IPS DF 6.9 (cell line): ENCODE results near the gene TRAP1.

Experiments used
- DNase-seq: peaks from one replicate; pipeline ENCODE4 v3.0.0-alpha.2; 2013; ENCODE audit warnings: low read depth, low spot score
- H3K27ac ChIP-seq: one replicate; pipeline ENCODE4 v1.5.1; 2013; ENCODE audit warnings: low read length, control low read depth
- H3K27me3 ChIP-seq: 2 replicates; pipeline ENCODE4 v1.6.1; 2013; ENCODE audit warnings: mild to moderate bottlenecking, low read length; ENCODE audit not compliant: control insufficient read depth, insufficient read depth
- H3K36me3 ChIP-seq: 2 replicates; pipeline ENCODE4 v1.6.1; 2013; ENCODE audit warnings: low read length; ENCODE audit not compliant: control insufficient read depth, insufficient read depth
- H3K4me1 ChIP-seq: 2 replicates; pipeline ENCODE4 v1.6.1; 2013; ENCODE audit warnings: low read length; ENCODE audit not compliant: control insufficient read depth, insufficient read depth
- H3K4me3 ChIP-seq: 2 replicates; pipeline ENCODE4 v1.5.1; 2013; ENCODE audit warnings: mild to moderate bottlenecking, low read length
- H3K9me3 ChIP-seq: 2 replicates; pipeline ENCODE4 v1.6.1; 2013; ENCODE audit warnings: low read length, inconsistent platforms; ENCODE audit not compliant: control insufficient read depth, insufficient read depth
- WGBS: extraction: QIAGEN DNeasy Blood & Tissue Kit; methylation state at CpG from one replicate; pipeline ENCODE4 v1.1.7; 2013; ENCODE audit warnings: mixed read lengths, missing lambda C conversion rate; ENCODE audit not compliant: insufficient read length, insufficient coverage; 5-methylcytosine and 5-hydroxymethylcytosine counted together

TRAP1 gene

GRCh38 chr16:3738128-3738527, 20.8 kb upstream of the TRAP1 start:
- Histone ChIP-seq H3K4me3 (no peak overlapping the region), H3K27ac (no peak overlapping the region), H3K4me1 (no peaks in the 10 kb centered on the region; the same call in 1 of the 2 replicates), H3K36me3 (peaks cover 44% of the 10 kb centered on the region), H3K9me3 (no peaks in the 10 kb centered on the region), H3K27me3 (no peaks in the 10 kb centered on the region)
- no peak for DNase-seq
- WGBS, result no CpG with 5 or more reads among the region's 5 CpGs

GRCh38 chr16:3737181-3737580, 19.9 kb upstream of the TRAP1 start:
- Histone ChIP-seq H3K36me3 (peaks cover 40% of the 10 kb centered on the region), H3K27me3 (no peaks in the 10 kb centered on the region), H3K27ac (no peak overlapping the region), H3K4me3 (no peak overlapping the region), H3K9me3 (no peaks in the 10 kb centered on the region), H3K4me1 (no peaks in the 10 kb centered on the region; the same call in 1 of the 2 replicates)
- no peak for DNase-seq
- no CpG with 5 or more reads among the region's 8 CpGs for WGBS

DNA sequence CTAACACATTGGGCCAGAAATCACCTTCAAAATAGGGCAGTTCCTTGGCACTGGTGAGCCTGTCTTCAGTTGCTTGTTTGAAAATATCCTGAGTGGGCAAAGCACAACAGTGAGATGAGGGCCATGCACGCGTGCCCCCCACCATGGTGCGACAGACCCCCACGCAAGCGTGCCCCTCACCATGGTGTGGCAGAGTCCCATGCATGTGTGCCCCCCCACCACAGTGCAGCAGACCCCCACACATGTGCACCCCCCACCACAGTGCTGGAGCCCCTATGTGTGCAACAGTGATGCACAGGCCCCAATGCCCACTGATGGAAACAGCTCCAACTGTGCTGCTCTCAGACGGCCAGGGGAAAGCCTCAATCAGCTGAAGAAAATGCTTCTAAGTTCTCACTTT, 18.8 kb upstream of the TRAP1 start:
- Histone ChIP-seq H3K4me1 (no peaks in the 10 kb centered on the region; the same call in 1 of the 2 replicates), H3K4me3 (no peak overlapping the region), H3K9me3 (no peaks in the 10 kb centered on the region), H3K27me3 (no peaks in the 10 kb centered on the region), H3K36me3 (peaks cover 46% of the 10 kb centered on the region), H3K27ac (no peak overlapping the region)
- WGBS, result no CpG with 5 or more reads among the region's 6 CpGs
- DNase-seq, result no peak

GRCh38 chr16:3735541-3735940, 18.2 kb upstream of the TRAP1 start:
- H3K36me3 ChIP-seq, result peaks cover 48% of the 10 kb centered on the region
- H3K27me3 ChIP-seq, result no peaks in the 10 kb centered on the region
- no peak for DNase-seq
- no peaks in the 10 kb centered on the region for H3K9me3 ChIP-seq
- WGBS, result no CpG with 5 or more reads among the region's 13 CpGs
- no peaks in the 10 kb centered on the region; the same call in 1 of the 2 replicates for H3K4me1 ChIP-seq
- no peak overlapping the region; the same call in 1 of the 2 replicates for H3K4me3 ChIP-seq
- H3K27ac ChIP-seq, result no peak overlapping the region

DNA sequence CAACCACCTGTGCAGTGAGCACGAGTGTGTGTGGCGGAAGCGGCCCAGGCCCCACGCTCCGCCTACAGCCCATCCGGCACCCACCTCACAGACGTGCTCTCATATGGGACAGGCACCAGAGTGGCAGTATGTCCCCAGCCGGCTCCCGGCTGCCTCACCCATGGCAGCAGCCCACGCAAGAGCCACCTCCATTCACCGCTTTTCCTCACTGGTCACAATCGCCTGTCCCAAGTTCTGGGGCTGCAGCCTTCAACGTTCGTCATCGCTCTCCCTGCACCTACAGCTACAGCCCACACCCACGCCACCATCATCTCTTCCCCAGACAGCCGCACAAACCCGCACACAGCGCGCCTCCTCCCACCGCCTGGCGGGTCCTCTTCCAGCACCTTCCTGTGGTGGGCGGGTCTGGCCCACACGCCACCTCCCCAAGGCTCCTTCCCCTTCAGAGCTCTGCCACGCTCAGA, 17.5 kb upstream of the TRAP1 start:
- Histone ChIP-seq H3K9me3 (no peaks in the 10 kb centered on the region), H3K27ac (no peak overlapping the region), H3K4me1 (no peaks in the 10 kb centered on the region; the same call in 1 of the 2 replicates), H3K4me3 (no peak overlapping the region), H3K36me3 (peaks cover 48% of the 10 kb centered on the region), H3K27me3 (no peaks in the 10 kb centered on the region)
- no peak for DNase-seq
- WGBS, result no CpG with 5 or more reads among the region's 25 CpGs

DNA sequence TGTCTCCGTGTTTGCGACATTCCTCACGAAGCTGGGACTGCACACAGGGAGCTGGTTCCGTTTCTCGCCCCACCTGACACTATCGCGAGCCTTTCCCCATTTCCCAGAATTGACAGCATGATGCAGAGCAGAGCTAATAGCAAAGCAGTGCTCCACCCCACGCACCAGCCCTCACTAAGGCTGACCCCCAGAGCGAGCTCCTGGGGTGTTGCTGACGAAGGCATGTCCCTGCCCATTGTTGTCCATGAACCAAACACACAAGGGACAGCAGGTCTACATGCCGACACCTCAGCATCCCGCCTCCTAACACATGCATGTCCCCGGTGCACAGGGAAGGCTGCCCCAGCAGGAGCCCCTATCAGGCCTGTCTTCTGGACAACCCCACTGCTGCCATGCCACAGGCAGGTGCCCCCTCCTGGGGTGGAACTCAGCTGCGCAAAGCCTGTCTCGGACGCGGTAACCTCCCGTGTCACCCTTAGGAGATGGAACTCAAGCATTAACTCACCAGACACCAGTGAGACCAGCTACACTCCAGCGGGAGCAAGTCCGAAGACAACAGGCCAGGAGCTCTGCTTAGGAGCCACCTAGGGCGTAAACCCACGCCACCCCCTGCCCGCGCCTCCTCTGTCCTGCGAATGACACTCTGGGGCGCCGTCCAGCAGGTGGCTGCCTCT, 16.9 kb upstream of the TRAP1 start:
- Histone ChIP-seq H3K4me1 (no peaks in the 10 kb centered on the region; the same call in 1 of the 2 replicates), H3K27ac (no peak overlapping the region), H3K27me3 (no peaks in the 10 kb centered on the region), H3K9me3 (no peaks in the 10 kb centered on the region), H3K36me3 (peaks cover 49% of the 10 kb centered on the region), H3K4me3 (no peak overlapping the region)
- no CpG with 5 or more reads among the region's 27 CpGs for WGBS
- no peak for DNase-seq

DNA sequence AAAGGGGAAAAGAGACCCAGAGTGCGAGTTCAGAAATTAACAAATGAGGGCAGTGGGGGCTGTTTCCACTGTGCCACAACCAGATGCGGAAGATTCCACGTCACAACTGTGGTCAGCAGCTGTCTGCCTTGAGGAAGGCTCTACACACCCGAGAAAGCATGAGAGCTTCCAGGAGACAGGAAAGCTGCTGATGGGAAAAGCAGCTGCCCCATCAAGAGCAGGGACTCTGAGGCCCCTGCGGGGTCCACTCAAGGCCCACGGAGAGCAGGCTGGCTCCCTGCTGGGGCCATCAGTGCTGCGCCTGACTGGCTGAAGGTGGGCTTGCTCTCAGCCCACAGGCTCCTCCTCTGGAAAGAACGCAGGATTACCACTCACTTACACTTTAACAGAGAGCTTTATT, 14.8 kb upstream of the TRAP1 start:
- Histone ChIP-seq H3K4me1 (no peaks in the 10 kb centered on the region; the same call in 1 of the 2 replicates), H3K36me3 (peaks cover 67% of the 10 kb centered on the region), H3K27ac (no peak overlapping the region), H3K27me3 (no peaks in the 10 kb centered on the region), H3K9me3 (no peaks in the 10 kb centered on the region), H3K4me3 (no peak overlapping the region)
- WGBS, result no CpG with 5 or more reads among the region's 8 CpGs
- no peak for DNase-seq

DNA sequence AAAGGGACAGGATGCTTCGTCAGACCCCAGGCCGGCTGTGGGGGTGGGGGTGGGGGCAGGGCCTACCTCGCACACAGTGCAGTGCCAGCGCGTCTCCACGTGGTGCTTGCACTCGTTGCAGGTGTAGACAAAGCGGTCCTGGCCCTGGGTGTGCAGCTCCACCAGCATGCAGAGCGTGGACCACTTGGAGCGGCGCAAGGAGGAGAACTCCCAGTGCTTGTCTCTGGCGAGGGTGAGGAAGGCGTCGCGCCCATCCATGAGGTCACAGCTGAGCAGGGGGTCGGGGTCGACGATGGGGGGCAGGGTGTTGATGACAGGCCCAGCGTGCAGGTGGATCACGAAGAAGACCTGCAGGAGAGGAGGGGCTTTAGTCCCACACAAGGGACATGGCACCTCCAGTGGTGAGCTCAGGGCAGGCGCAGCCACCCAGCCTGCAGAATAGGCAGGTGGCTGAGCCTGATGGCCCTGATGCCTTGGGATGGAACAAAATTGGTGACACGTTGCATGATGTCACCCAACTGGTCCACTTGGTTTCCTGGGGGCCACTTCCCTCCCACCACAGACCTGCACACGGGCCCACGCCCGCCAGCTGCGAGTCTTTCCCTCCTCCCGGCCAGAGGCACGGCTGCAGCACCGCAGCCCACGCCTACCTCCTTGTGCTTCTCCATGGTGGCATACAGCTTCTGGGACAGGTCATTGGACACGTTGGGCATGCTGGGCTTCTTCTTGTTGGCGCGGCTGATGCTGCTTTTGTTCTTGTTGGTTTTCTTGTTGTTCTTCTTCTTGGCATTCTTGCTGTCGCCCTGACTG, 14.0 kb upstream of the TRAP1 start:
- Histone ChIP-seq H3K27me3 (no peaks in the 10 kb centered on the region), H3K4me1 (no peaks in the 10 kb centered on the region; the same call in 1 of the 2 replicates), H3K27ac (no peak overlapping the region), H3K4me3 (no peak overlapping the region), H3K9me3 (no peaks in the 10 kb centered on the region), H3K36me3 (peaks cover 63% of the 10 kb centered on the region)
- no peak for DNase-seq
- WGBS, result no CpG with 5 or more reads among the region's 34 CpGs

- H3K27me3 ChIP-seq, result no peaks in the 10 kb centered on the region
- no peak overlapping the region for H3K4me3 ChIP-seq
- peaks cover 54% of the 10 kb centered on the region for H3K36me3 ChIP-seq
- DNase-seq, result no peak
- WGBS, result no CpG with 5 or more reads among the region's 24 CpGs
- H3K9me3 ChIP-seq, result no peaks in the 10 kb centered on the region
- H3K4me1 ChIP-seq, result no peaks in the 10 kb centered on the region; the same call in 1 of the 2 replicates
- no peak overlapping the region for H3K27ac ChIP-seq
Observed at GRCh38 chr16:3730161-3731125, 13.1 kb upstream of the TRAP1 start.
